Liver (tissue), 3 donors: ENCODE results near the gene SLC22A15.

ENCODE experiments used
- JUND ChIP-seq, 2 donors: IDR thresholded peaks; 2 replicates each; pipeline ENCODE4 v1.6.1; 2016; ENCODE audit warnings: antibody characterized with exemption in 2 of 2
- NR2F2 ChIP-seq: IDR thresholded peaks from 2 replicates; pipeline ENCODE4 v1.6.1; 2016; ENCODE audit warnings: antibody characterized with exemption
- RAD21 ChIP-seq, 2 donors: IDR thresholded peaks; 2 replicates each; pipeline ENCODE4 v1.6.1; 2016; ENCODE audit warnings: antibody characterized with exemption in 2 of 2, mild to moderate bottlenecking in 2 of 2
- YY1 ChIP-seq: IDR thresholded peaks from 2 replicates; pipeline ENCODE4 v1.6.1; 2016; ENCODE audit warnings: antibody characterized with exemption, mild to moderate bottlenecking
- TF ChIP-seq, protein P1 (sequence below): IDR thresholded peaks from 2 replicates; pipeline ENCODE4 v1.6.1; 2016; ENCODE audit warnings: antibody characterized with exemption
- TF ChIP-seq, protein P2 (sequence below): fragments of 150-350 bp; IDR thresholded peaks from 2 replicates; pipeline ENCODE4 v1.5.1; 2017; ENCODE audit warnings: improper control_type of control experiment, low read depth, low read length; ENCODE audit not compliant: missing input control
- TF ChIP-seq, protein P3 (sequence below): IDR thresholded peaks from 2 replicates; pipeline ENCODE4 v1.6.1; 2016; ENCODE audit warnings: antibody characterized with exemption
- TF ChIP-seq, protein P4 (sequence below): IDR thresholded peaks from 2 replicates; pipeline ENCODE4 v1.6.1; 2016; ENCODE audit warnings: antibody characterized with exemption, mild to moderate bottlenecking
- TF ChIP-seq, protein P5 (sequence below): IDR thresholded peaks from 2 replicates; pipeline ENCODE4 v1.6.1; 2016; ENCODE audit warnings: antibody characterized with exemption
- donor health status: healthy.
- donor health status: healthy.

DNA sequence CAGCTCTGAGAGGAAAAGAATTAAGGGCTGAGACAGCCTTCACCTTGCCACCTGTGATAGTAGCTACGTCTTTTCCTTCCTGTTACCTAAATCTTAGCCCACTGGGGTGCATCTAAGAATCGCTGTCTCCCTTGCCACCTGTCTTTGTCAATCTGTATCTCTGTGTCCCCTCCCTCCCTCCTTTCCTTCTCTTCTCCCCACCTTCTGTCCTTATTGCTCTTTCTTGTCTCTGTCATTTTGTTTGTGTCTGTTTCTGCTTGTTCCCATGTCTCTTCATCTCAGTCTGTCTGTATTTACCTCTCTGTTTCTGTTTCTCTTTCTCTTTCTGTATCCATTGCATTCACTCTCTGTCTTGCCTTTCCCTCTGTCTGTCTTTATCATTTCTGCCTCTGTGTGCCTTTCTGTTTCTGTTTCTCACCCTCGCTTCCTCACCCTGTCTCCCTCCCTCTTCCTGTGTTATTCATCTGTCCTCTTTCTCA, 30.2 kb downstream of the SLC22A15 start:
- TF ChIP-seq, protein P1, sequence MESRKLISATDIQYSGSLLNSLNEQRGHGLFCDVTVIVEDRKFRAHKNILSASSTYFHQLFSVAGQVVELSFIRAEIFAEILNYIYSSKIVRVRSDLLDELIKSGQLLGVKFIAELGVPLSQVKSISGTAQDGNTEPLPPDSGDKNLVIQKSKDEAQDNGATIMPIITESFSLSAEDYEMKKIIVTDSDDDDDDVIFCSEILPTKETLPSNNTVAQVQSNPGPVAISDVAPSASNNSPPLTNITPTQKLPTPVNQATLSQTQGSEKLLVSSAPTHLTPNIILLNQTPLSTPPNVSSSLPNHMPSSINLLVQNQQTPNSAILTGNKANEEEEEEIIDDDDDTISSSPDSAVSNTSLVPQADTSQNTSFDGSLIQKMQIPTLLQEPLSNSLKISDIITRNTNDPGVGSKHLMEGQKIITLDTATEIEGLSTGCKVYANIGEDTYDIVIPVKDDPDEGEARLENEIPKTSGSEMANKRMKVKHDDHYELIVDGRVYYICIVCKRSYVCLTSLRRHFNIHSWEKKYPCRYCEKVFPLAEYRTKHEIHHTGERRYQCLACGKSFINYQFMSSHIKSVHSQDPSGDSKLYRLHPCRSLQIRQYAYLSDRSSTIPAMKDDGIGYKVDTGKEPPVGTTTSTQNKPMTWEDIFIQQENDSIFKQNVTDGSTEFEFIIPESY: no peak
- TF ChIP-seq, protein P2, sequence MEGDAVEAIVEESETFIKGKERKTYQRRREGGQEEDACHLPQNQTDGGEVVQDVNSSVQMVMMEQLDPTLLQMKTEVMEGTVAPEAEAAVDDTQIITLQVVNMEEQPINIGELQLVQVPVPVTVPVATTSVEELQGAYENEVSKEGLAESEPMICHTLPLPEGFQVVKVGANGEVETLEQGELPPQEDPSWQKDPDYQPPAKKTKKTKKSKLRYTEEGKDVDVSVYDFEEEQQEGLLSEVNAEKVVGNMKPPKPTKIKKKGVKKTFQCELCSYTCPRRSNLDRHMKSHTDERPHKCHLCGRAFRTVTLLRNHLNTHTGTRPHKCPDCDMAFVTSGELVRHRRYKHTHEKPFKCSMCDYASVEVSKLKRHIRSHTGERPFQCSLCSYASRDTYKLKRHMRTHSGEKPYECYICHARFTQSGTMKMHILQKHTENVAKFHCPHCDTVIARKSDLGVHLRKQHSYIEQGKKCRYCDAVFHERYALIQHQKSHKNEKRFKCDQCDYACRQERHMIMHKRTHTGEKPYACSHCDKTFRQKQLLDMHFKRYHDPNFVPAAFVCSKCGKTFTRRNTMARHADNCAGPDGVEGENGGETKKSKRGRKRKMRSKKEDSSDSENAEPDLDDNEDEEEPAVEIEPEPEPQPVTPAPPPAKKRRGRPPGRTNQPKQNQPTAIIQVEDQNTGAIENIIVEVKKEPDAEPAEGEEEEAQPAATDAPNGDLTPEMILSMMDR: no peak
- TF ChIP-seq JUND (IDR thresholded peaks at IDR 0.05): no peak
- no peak for TF ChIP-seq RAD21 (IDR thresholded peaks at IDR 0.05)
- TF ChIP-seq NR2F2: no peak
- no peak for TF ChIP-seq YY1
- TF ChIP-seq, protein P3, sequence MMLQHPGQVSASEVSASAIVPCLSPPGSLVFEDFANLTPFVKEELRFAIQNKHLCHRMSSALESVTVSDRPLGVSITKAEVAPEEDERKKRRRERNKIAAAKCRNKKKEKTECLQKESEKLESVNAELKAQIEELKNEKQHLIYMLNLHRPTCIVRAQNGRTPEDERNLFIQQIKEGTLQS: no peak
- TF ChIP-seq, protein P4, sequence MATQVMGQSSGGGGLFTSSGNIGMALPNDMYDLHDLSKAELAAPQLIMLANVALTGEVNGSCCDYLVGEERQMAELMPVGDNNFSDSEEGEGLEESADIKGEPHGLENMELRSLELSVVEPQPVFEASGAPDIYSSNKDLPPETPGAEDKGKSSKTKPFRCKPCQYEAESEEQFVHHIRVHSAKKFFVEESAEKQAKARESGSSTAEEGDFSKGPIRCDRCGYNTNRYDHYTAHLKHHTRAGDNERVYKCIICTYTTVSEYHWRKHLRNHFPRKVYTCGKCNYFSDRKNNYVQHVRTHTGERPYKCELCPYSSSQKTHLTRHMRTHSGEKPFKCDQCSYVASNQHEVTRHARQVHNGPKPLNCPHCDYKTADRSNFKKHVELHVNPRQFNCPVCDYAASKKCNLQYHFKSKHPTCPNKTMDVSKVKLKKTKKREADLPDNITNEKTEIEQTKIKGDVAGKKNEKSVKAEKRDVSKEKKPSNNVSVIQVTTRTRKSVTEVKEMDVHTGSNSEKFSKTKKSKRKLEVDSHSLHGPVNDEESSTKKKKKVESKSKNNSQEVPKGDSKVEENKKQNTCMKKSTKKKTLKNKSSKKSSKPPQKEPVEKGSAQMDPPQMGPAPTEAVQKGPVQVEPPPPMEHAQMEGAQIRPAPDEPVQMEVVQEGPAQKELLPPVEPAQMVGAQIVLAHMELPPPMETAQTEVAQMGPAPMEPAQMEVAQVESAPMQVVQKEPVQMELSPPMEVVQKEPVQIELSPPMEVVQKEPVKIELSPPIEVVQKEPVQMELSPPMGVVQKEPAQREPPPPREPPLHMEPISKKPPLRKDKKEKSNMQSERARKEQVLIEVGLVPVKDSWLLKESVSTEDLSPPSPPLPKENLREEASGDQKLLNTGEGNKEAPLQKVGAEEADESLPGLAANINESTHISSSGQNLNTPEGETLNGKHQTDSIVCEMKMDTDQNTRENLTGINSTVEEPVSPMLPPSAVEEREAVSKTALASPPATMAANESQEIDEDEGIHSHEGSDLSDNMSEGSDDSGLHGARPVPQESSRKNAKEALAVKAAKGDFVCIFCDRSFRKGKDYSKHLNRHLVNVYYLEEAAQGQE: no peak
- TF ChIP-seq, protein P5, sequence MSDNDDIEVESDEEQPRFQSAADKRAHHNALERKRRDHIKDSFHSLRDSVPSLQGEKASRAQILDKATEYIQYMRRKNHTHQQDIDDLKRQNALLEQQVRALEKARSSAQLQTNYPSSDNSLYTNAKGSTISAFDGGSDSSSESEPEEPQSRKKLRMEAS: no peak
